ES-I3 (cell line): ENCODE results near the gene MOG.

Experiments used
- H3K36me3 ChIP-seq: 2 replicates; pipeline ENCODE4 v1.6.1; 2013; ENCODE audit warnings: mild to moderate bottlenecking, low read length, control low read depth, moderate library complexity; ENCODE audit not compliant: insufficient read depth
- H3K4me1 ChIP-seq: 2 replicates; pipeline ENCODE4 v1.6.1; 2013; ENCODE audit warnings: mild to moderate bottlenecking, control low read depth, low read length; ENCODE audit not compliant: insufficient read depth
- H3K9ac ChIP-seq: 2 replicates; pipeline ENCODE4 v1.6.1; 2013; ENCODE audit warnings: low read depth, mild to moderate bottlenecking, low read length, moderate library complexity
- H3K9me3 ChIP-seq: 2 replicates; pipeline ENCODE4 v1.6.1; 2013; ENCODE audit warnings: mild to moderate bottlenecking, low read length, moderate library complexity; ENCODE audit not compliant: control insufficient read depth, insufficient read depth

Gene MOG

DNA sequence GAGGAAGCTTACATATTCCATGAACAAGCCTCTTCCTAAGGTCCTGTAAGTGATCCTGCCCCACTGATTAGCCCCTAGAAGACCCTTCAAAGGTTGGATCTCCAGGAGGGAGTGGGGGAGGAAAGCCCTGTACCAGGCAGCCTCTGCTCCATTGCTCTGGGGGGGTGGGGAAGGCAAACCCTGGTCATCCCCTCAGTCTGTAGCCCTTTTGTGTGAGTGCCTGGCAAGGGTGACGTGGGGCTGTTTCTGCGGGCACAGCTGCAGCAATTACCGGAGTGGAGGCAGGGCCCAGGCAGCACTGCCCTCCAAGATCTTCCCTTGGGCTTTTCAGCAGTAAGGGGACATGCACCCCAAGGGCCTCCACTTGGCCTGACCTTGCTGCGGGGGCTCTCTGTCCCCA, at the start of gene MOG:
MOG (plus strand) TSS at position 295 of the 400 bp plus-strand sequence. CDS start 118 bp downstream, outside the sequence.
- Histone ChIP-seq H3K4me1 (peaks cover 27% of the 10 kb centered on the region), H3K9me3 (no peaks in the 10 kb centered on the region), H3K36me3 (no peaks in the 10 kb centered on the region), H3K9ac (no peak within 1 kb of the TSS)

DNA sequence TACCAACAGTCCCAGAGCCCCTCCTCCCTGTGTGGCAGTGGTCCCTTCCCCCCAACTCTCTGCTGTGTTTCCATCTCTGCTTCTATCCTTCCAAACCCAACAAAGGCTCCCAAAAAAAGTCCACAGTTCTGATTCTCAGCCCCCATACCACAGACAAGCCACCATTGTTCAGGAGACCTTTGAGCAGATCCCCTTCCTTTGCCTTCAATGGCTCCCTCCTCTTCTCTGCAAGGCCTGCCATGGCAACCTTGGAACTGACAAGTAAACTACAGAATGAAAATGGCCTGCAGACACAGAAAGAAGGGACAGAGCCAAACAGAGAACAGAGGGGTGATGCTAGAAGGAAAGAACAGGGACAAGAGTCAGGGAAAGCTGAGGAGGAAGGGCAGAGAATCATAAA, 48.8 kb upstream of the MOG start:
- Histone ChIP-seq H3K36me3 (peaks cover 51% of the 10 kb centered on the region), H3K4me1 (no peaks in the 10 kb centered on the region), H3K9ac (no peak overlapping the region), H3K9me3 (no peaks in the 10 kb centered on the region)

DNA sequence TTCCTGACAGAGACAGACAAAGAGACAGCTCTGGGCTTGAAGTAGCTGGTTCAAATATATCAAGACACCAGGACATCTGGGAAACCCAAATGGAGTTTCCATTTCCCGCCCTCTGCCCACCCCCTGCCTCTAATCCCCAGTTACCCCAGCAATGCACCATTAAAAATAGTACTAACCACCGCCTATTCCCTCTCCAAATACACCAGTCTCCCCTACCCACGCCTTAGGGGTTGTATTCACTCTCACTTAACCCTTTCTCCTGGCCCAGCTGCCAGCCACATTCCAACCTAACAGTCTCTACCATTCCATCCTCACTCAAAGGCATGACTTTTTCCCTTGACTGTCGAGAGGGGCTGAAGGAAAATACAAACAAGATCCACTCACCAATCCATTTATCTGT, 46.4 kb upstream of the MOG start:
- Histone ChIP-seq H3K36me3 (peaks cover 54% of the 10 kb centered on the region), H3K9ac (no peak overlapping the region), H3K9me3 (no peaks in the 10 kb centered on the region), H3K4me1 (no peaks in the 10 kb centered on the region)

DNA sequence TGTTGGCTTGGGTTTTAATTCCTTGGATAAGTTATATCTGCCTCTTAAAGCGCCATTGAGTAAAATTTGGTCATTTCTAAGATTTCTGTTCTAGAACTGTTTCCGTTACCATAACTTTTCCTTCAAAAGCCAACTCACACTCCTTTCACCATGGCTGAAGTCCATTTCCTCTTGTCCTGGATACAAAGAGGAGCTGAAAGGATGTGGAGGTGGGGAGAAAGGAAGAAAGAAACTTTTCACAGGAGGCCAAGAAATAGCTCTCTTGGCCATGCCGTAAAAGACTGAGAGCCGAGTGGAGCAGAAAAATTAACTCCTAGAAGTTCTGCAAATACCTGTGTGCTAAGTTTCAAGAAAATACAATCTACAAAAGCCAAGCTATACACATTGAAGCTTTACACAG, 45.5 kb upstream of the MOG start:
- peaks cover 54% of the 10 kb centered on the region for H3K36me3 ChIP-seq
- H3K4me1 ChIP-seq = no peaks in the 10 kb centered on the region
- H3K9ac ChIP-seq = no peak overlapping the region

DNA sequence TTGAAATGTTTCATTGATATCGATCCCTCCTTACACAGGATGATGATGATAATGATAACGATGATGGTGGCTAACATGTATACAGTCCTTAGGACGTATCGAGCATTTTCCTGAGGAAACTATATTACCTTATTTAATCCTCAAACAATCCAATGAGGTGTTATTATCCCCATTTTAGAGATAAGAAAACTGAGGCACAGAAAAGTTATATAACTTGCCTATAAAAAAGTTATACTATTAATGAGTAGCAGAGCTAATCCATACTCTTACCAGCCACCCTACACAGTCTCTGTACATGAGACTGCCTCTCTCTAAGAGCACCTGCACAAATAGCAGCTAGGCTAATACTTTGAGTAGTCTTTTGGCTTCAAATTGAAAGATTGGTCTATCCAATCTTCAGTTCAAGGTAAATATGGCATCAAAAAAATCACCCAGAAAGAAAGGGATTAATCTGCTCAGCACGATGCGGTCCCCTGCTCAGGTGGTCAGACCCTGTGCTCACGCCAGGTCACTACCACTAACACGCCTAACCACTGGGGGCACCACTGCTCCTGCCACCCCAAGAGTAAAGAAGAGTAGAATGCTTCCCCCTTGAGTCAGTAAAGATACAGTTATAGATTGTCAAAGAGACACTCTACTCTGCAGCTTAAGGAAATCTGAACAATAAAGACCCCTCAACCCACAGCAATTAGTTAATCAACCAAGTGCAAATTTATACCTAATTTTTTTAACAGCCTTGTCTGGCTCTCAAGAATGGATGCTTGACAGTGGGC, 38.9 kb upstream of the MOG start:
- Histone ChIP-seq H3K9ac (no peak overlapping the region), H3K36me3 (peaks cover 52% of the 10 kb centered on the region), H3K4me1 (0 out of 2 replicates have a peak, but pooled peaks cover 9% of the 10 kb centered on the region)

More for the DNA sequence above, 45.5 kb upstream of the MOG start:
- no peaks in the 10 kb centered on the region for H3K9me3 ChIP-seq

DNA sequence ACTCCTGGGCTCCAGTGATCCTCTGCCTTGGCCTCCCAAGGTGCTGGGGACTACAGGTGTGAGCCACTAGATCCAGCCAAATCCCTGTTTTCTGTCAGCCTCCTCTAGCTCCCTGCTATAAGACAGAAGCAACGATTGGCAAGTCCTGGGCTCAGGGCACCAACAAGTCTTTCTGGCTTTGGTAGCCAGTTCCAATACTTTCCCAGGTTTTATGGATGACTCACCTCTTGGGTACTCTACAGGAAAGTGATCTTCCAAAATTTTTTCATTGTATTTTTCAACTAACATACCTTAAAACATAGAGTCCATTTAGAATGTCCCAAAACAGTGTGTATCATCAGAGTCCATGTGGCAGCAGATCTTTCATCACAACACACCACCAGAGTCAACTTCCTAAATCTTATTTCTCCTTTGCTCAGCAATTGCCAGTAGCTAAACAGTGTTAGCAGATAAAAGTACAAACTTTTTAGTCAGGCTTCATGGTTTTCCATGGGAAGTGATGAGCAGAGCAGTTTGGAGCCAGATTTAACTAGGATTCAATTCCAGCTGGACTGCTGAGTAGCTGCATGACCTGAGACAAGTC, 37.2 kb upstream of the MOG start:
- H3K9me3 ChIP-seq = no peaks in the 10 kb centered on the region
- no peak overlapping the region for H3K9ac ChIP-seq
- peaks cover 24% of the 10 kb centered on the region for H3K4me1 ChIP-seq
- peaks cover 40% of the 10 kb centered on the region for H3K36me3 ChIP-seq

More for the DNA sequence above, 38.9 kb upstream of the MOG start:
- no peaks in the 10 kb centered on the region for H3K9me3 ChIP-seq

DNA sequence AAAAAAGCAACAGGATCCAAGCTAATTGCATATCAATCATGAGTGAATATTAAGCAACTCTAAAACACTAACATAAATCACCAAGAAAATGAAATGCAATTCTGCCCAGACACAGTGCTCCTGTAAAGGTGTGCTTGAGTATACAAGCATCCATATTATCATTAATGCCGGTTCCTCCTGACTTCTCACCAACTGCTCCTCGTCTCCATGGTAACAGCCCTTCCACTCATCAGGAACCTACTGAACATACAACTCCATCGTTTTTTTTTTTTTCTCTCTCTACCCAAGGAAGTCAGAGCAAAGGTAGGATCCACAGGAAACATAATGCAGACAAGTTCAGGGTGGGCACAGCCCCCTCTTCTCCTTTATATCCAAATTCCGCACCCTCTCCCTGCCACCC, 36.3 kb upstream of the MOG start:
- Histone ChIP-seq H3K9ac (no peak overlapping the region), H3K36me3 (peaks cover 40% of the 10 kb centered on the region), H3K9me3 (no peaks in the 10 kb centered on the region), H3K4me1 (peaks cover 34% of the 10 kb centered on the region)

DNA sequence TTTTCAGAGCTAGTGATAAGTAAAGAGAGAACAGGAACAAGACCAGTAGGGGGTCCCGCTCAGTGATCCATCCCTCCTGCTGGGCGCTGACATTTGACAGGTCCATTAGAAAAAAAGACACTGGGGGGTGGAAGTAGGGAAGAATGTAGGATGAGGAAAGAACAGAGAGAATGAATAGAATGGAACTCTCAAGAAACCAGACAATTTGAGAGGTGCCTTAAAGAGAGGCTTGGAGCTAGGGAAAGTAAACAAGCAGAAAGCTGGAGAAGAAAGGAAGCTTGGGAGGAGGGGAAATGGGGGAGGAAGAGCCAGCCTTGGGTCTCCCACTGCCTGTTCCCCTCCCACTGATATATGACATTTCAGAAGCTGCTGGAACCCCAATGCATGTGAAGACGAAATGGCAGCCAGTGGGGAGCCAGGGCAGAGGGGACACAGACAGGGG, 32.4 kb upstream of the MOG start:
- Histone ChIP-seq H3K36me3 (peaks cover 27% of the 10 kb centered on the region), H3K9me3 (no peaks in the 10 kb centered on the region), H3K4me1 (peaks cover 47% of the 10 kb centered on the region), H3K9ac (0 out of 2 replicates have a peak overlapping the region, but pooled peaks have one; percentile 25)

DNA sequence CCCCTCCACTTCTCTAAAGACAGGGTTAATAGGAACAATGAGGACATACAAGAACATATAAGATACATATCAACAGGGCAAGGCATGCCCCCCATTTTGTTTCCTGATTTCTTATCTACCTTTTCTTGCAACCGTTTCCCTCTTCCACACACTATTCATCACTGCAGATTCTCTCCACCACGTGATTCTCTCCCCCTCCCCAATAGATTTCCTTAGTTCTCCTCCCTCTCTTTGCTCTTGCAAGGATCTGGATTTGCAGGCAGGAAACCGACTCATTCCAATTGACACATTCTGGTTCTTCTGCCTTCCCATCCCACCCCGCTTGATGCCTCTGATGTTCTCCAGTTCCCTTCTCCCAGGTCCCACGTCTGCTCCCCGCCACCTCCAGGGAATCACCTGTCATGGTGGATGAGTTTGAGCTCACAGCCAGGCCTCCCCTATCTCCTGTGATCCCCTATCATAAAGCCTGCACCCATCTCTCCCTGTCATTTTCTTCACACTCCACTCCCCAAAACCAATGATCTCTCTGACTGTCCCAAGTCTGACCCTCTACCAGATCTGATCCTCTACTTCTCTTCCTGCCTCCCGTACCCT, 31.5 kb upstream of the MOG start:
- H3K9me3 ChIP-seq = no peaks in the 10 kb centered on the region
- H3K9ac ChIP-seq = peak overlapping the region; percentile 82; the same call in 1 of the 2 replicates
- H3K4me1 ChIP-seq = peaks cover 47% of the 10 kb centered on the region
- peaks cover 18% of the 10 kb centered on the region for H3K36me3 ChIP-seq

DNA sequence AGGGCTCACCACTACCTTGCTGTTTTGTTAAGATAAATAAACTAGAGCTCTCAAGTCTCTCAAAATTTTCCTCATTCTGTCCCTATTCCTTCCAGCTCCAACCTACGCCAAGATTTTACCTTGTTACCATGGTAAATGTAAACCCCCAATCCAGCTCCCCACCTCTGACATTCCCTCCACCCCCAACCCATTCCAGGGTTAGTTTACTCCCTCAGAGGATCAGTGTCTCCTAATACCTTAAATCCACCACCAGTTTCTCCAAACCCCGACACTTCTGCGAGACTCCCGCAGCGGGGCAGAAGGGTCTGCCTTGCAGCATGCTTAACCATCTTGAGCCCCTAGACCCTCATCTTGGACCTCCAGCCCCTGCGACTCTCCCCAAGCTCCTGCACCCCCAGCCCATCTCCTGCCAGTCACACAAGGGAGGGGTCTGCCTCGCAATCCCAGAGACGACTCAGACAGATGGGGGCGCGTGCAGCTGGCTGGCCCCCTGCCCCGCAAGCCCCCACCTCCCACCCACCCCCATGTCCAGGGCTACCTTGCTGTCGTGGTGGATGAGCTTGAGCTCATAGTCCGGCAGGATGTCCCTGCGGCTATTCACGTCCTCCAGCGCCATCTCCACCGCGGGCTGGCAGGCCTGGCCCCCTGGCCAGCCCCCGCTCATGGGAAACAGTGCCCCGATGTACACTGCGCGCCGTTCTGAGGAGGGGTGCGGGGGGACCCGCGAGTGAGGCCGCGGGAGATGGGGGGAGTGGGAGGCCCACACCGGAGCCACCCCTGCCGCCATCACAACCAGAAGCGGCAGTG, 29.7 kb upstream of the MOG start:
- Histone ChIP-seq H3K36me3 (peaks cover 4% of the 10 kb centered on the region; the same call in 1 of the 2 replicates), H3K9me3 (no peaks in the 10 kb centered on the region), H3K9ac (peak overlapping the region; percentile 82), H3K4me1 (peaks cover 52% of the 10 kb centered on the region)

DNA sequence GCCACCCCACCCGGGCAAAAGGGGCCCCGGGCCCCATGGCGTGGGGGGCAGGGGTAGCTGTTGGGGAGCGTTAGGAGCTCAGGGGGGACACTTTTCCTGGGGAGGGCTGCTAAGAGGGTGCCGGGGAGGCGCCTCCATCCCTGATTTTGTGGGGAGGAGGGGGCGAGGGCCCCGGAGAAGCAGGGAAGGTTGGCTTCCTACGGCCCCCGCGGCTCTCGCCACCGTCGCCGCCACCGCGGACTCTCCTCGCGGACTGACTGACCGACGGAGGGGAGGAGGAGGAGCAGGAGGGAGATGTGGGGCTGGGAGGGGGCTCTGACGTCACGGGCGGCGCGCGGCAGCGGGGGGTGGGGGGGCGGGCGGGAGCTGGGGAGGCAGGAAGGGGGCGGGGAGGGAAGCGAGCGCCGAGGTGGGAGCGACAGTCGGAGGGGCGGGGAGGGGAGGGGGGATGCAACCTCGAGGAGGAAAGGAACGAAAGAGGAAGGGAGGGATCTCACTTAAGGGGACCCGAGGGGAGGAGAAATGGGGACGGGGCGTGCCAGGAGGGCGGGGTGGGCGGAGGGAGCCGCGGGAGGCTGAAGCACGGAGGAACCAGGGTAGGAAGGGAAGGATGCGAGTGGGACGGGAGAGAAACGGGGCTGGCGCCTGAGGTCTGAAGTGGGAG, 29.0 kb upstream of the MOG start:
- Histone ChIP-seq H3K36me3 (no peaks in the 10 kb centered on the region), H3K9ac (peak overlapping the region; percentile 82), H3K4me1 (peaks cover 45% of the 10 kb centered on the region), H3K9me3 (no peaks in the 10 kb centered on the region)

DNA sequence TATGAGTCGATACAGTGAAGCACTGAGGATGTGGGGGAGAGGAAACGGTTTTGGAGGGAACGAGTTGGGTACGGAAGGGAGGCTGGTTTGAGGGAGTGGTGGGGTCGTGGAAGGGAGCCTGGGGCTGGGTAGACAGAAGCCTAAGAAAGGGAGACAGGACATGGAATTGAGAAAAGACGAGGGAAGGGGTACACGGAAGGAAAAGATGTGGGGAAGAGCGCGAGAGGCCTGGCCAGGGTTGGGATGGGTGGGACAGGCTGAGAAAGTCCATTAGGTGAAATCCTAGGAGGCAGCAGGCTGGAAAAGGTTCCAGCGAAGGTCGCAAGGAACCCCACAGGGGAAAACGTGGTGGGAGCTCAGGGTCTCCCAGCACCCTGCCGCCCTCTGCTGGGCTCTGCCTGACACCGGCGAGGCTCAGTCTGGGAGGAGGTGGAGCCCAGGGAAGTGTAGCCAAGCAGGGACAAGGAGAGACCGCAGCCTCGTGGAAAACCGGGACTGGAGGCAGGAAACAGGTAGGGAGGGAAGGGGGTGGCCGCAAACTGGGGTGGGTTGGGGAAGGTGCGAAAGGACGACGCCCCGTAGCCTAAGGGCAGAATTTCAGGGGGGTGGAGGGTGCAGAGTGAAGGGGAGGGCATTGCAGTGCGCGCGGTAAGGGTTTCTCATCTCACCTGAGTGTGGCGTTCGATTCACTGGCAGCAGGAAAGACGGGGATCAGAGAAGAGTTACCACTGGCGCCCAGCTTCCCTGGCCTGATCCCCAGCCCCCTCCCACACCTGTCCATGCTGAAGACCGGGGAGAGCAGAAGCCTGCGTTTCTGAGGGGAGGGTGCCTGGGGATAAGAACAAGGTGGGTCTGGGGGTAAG, 28.2 kb upstream of the MOG start:
- Histone ChIP-seq H3K9me3 (no peaks in the 10 kb centered on the region), H3K9ac (peak overlapping the region; percentile 80), H3K36me3 (no peaks in the 10 kb centered on the region), H3K4me1 (peaks cover 38% of the 10 kb centered on the region)

DNA sequence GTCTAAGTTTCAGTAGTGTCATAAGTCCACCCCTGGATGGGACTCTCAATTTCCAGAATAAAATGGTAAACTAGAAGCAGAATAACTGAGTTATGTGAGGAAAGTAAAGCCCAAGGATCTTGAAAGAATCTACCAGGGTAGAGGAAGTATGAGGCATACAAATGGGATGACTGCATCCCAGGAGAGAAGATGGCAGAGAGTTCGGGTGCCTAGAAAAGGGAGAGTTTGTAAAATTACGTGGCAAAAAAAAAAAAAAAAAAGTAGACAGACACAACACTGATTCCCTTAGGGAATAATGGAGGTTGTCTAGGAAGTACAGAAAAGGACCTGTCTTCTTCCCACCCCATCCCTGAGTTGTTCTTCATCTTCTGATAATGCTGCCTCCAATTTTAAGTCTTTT, 27.3 kb upstream of the MOG start:
- H3K36me3 ChIP-seq = no peaks in the 10 kb centered on the region
- H3K9me3 ChIP-seq = no peaks in the 10 kb centered on the region
- H3K9ac ChIP-seq = peak overlapping the region; percentile 80; the same call in 1 of the 2 replicates
- peaks cover 33% of the 10 kb centered on the region for H3K4me1 ChIP-seq
